HG03565 (cell line): Measurements from ENCODE around the gene FOXRED2.
"Not testable (repeated sequence)": the region's sequence is repeated elsewhere in the genome, so short reads cannot be mapped to it uniquely, and the experiment has no call there.

Experiments
- ATAC-seq: cut with Tn5 transposase; IDR thresholded peaks from one replicate; pipeline ENCODE4 v1.9.1; 2021; ENCODE audit warnings: mild to moderate bottlenecking, moderate library complexity; ENCODE audit not compliant: unreplicated experiment

Gene FOXRED2

GRCh38 chr22:36470994-36471331, 35.9 kb downstream of the FOXRED2 start:
- no peak for ATAC-seq

GRCh38 chr22:36470162-36470993, 36.5 kb downstream of the FOXRED2 start:
- no peak for ATAC-seq

GRCh38 chr22:36469094-36469710, 37.6 kb downstream of the FOXRED2 start:
- no peak for ATAC-seq

DNA sequence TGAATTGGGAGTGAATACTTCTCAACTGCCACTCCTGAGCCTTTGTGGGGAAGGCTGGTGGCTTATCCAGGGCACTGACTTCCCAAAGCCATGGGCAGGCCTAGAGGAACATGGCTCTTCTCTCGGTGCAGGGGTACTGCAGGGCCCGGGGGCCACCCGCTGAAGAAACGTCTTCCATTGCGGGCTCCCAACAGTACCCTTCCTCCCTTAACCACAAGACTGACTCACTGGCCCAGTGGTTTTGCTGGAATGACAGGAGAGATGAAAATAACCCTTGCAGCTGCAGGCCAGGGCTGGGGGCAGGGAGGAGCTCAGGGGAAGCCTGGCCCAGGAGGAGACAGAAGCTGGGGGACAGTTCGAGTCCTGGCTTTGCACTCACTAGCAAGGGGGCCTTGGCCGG, 38.9 kb downstream of the FOXRED2 start:
- no peak for ATAC-seq

GRCh38 chr22:36467042-36467810, 39.6 kb downstream of the FOXRED2 start:
- no peak for ATAC-seq

DNA sequence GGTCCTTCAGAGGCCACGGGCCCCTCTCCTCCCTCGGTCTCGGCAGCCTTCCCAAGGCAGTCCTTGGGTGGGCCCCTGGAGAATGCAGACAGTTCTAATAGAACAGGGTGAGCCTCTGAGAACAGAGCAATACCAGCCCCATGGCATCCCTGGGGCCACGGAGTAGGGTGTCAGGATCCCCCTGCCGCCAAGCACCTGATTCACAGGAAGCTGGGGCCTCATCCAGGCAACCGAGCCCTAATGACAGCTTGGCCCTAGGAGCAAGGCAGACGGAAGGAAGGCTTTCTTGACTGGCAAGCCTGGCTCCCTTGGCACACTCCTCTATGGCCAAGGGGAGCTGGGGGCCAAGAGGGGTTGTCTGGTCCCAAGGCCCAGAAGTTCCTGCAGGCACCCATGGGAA, 40.6 kb downstream of the FOXRED2 start:
- ATAC-seq = no peak

GRCh38 chr22:36465232-36466021, 41.4 kb downstream of the FOXRED2 start:
- ATAC-seq = no peak

DNA sequence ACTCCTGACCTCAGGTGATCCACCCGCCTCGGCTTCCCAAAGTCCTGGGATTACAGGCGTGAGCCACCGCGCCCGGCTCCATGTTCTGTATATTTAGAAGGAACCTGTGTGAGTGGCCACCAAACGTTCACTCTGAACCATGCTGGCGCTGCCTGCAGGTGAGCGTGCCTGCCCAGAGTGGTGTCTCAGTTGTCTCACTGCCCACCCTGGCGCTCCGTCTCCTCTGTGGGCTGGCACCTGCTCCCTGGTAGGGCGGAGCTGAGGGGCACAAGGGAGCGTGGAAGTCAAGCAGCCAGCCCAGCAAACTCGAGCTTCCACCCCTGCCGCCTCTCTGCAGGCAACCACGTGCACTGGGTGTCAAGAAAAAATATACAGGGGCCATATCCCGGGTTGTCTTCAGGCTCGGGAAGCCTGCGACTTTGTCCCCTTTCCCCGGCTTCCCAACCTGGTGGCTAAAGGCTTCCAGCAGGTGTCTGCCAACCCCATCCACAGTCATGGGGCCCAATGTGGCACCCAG, 42.1 kb downstream of the FOXRED2 start:
- ATAC-seq = no peak

GRCh38 chr22:36463783-36464184, 43.1 kb downstream of the FOXRED2 start:
- no peak for ATAC-seq

DNA sequence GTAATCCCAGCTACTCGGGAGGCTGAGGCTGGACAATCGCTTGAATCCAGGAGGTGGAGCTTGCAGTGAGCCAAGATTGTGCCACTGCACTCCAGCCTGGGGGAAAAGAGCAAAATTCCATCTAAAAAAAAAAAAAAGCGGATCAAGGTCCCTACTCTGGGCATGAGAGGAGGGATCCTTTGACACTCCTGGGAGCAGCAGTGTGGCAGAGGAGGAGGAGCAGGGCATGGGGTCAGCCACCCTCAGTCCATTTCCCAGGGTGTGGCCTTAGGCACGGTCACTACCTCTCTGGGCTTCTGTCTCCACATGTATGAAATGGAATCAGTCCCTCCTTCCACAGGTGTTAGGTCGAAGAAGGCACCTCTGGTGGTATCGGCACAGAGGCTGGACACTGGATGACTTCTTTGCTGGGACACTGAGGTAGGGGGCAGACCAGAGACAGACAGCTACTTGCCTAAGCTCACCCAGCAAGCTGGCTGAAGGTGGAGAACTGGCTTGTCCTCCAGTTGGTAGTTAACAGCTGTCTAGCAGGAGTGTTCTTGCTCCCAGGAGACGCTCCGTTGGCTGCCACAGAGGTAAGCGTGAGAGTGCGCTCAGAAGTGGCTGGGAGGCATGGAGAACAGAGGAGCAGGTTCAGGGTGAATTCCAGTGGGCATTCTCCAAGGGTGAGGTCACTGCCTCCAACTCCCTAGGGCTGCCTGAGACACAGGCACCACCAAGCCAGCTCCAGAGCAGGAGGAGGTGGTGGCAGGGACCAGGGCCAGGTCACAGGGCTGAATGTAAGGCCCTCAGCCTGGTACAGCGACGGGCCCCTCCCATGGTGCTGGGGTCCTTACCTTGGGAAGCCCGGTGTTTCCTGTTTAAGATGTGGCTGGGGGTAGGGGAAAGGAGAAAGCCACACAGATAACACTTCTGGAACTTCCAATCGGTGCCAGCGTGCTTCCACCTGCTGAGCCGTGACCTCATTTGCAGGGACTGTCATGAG, 44.9 kb downstream of the FOXRED2 start:
- ATAC-seq = no peak

DNA sequence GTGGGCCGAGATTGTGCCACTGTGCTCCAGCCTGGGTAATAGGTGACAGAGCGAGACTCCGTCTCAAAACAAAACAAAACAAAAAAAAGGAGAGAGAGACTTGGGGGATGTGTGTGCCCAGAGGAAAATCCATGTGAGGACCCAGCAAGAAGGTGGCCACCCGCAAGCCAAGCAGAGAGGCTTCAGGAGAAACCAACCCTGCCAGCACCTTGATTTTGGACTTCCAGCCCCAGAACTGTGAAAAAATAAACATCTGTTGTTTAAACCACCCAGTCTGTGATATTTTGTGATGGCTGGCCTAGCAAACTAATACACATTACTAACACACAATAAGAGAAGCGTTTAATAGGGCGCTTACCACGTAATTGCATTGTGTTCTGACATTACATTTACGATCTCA, 46.6 kb downstream of the FOXRED2 start:
- ATAC-seq = no peak

DNA sequence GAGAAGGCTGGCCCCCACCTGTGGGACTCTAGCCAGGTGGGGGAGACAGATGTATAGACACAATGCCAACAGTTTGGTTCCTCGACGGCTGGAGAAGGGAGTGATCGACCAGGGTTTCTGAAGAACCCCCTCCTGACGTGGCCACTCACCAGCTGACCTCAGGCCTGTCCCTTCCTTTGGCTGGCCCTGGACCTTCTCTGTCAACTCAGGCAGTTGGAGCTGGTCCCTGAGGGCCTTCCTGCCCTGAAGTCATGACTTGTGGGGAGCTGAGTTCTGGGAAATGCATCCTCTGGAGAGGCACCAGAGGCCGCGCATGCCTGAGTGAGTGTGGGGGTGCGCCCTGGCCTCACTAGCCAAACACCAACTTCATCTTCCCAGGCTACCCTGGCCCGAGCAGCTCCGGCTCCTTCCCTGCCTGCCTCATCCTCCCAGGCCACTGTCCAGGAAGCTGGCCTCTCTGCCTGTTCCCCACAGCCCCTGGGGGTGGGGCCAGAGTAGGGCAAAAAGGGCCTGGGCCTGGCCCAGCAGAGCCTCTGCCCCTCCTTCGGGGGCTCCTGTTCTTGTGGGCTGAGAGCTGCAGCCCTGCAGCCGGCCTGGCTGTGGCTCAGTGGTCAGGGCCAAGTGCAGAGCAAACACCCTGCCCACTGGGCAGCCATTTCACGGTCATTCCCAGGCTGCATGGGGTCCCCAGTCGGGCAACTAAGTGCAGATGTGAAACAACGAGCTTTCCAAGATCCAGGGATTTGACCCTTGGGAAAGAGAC, 49.0 kb downstream of the FOXRED2 start:
- ATAC-seq = no peak

- no peak for ATAC-seq
These were observed 50.4 kb downstream of the FOXRED2 start for GRCh38 chr22:36456464-36456845.

DNA sequence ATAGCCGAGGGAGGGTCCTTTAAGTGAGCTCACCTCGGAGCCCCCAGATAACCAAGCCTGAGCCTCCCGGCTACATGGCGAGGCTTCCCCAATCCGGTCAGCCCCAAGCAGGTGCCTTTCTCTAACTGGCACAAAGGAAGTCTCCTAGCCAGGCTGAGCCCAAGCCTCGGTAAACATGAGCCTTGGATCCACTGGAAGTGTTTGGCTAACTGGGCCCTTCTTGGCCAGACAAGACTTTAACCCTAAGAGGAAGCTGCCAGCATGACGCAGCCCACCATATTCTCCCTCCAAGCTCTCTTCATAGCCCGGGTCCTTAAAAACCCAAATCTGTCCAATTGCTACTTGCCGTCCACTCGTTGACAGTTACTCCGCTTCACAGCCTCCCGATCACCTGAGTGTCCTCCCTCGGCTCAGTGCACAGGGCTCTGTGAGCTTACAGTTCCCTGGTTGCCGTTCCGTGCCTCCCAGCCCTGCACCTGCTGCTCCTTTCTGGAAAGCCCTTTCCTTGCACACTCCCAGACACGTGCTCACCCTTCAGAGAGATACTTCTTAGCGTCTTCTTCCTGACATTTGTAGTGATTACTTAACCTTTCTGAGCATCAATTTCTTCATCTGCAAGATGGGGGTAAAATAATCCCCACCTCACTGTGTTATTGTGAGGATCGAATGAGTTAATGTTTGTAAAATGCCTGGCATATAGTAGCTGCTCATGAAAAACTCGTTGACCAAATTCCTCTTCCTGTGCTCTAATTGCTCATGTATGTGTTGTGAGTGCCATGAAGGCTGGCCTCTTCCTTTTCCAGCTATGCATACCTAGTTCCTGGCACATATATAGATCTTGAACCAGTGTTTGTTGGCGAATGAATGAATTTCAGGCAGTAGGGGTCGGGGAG, 51.0 kb downstream of the FOXRED2 start:
- no peak for ATAC-seq

GRCh38 chr22:36454916-36455570, 51.8 kb downstream of the FOXRED2 start:
- no peak for ATAC-seq

GRCh38 chr22:36453855-36454378, 52.9 kb downstream of the FOXRED2 start:
- ATAC-seq = no peak

DNA sequence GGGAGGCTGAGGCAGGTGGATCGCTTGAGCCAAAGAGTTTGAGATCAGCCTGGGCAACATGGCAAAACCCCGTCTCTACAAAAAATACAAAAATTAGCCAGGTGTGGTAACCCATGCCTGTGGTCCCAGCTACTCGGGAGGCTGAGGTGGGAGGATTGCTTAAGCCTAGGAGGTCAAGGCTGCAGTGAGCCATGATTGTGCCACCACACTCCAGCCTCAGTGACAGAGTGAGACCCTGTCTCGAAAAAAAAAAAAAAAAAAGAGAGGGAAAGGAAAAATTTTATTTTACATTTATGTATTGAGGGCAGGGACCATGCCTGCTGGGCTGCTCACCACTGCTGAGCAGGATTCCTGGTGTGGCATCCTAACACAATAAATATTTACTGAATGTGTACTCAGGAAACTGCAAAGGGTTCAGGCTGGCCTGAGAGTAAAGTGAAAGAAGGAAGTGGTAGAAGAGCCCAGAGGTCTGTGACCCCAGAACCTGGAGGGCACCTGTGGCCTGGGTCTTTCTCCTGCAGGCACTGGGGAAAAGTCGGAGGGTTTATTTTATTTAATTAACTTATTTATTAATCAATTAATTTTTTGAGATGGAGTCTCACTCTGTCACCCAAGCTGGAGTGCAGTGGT, 53.7 kb downstream of the FOXRED2 start:
- ATAC-seq = not testable (repeated sequence)
